Endodermal cell (in vitro differentiated cells): ENCODE measurements around the gene ANKRD27. TPM values are rescaled to one million over a fixed set of nuclear protein-coding genes. Genes with fewer than 3 reads are reported as not detected.
A peak's percentile ranks its signal among the peaks of the same experiment; 100 is the strongest.

Experiments
- DNase-seq: peaks from one replicate; pipeline ENCODE4 v3.0.0-alpha.2; 2017
- H3K27ac ChIP-seq: 2 replicates; pipeline ENCODE4 v1.5.1; 2013; ENCODE audit warnings: mild to moderate bottlenecking, low read depth, low read length, moderate library complexity
- H3K27me3 ChIP-seq: 2 replicates; pipeline ENCODE4 v1.6.1; 2013; ENCODE audit warnings: mild to moderate bottlenecking, low read length, moderate library complexity; ENCODE audit not compliant: insufficient read depth, control insufficient read depth, poor library complexity, severe bottlenecking
- H3K36me3 ChIP-seq: 2 replicates; pipeline ENCODE4 v1.7.0; 2013; ENCODE audit warnings: mild to moderate bottlenecking, low read length, moderate library complexity; ENCODE audit not compliant: control insufficient read depth, insufficient read depth
- H3K4me1 ChIP-seq: one replicate; pipeline ENCODE4 v1.7.0; 2013; ENCODE audit warnings: low read length; ENCODE audit not compliant: control insufficient read depth, insufficient read depth
- H3K4me3 ChIP-seq: 2 replicates; pipeline ENCODE4 v1.5.1; 2013; ENCODE audit warnings: mild to moderate bottlenecking, low read length, moderate library complexity
- H3K9ac ChIP-seq: 2 replicates; pipeline ENCODE4 v1.6.1; 2013; ENCODE audit warnings: mild to moderate bottlenecking, low read length, moderate library complexity; ENCODE audit not compliant: poor library complexity, severe bottlenecking; ENCODE audit errors: extremely low read depth
- H3K9me3 ChIP-seq: 2 replicates; pipeline ENCODE4 v1.6.1; 2013; ENCODE audit warnings: mild to moderate bottlenecking, low read length, moderate library complexity; ENCODE audit not compliant: control insufficient read depth
- H3K27ac Mint-ChIP-seq: 2 replicates; pipeline ENCODE4 v1.8.0; 2020; ENCODE audit warnings: mixed read lengths
- H3K27me3 Mint-ChIP-seq: 2 replicates; pipeline ENCODE4 v1.8.0; 2021; ENCODE audit warnings: mild to moderate bottlenecking, mixed read lengths; ENCODE audit not compliant: insufficient read depth
- H3K36me3 Mint-ChIP-seq: 2 replicates; pipeline ENCODE4 v1.8.0; 2020; ENCODE audit warnings: low read depth, mixed read lengths
- H3K4me1 Mint-ChIP-seq: 2 replicates; pipeline ENCODE4 v1.8.0; 2020; ENCODE audit warnings: mixed read lengths
- H3K4me3 Mint-ChIP-seq: 2 replicates; pipeline ENCODE4 v1.8.0; 2020; ENCODE audit warnings: mild to moderate bottlenecking, moderate library complexity, mixed read lengths
- H3K9me3 Mint-ChIP-seq: 2 replicates; pipeline ENCODE4 v1.8.0; 2020; ENCODE audit warnings: mild to moderate bottlenecking, mixed read lengths
- CTCF ChIP-seq: fragments of 200-600 bp; sonication (generic); conservative IDR thresholded peaks from 2 replicates; pipeline ENCODE4 v1.5.0; 2021; ENCODE audit warnings: antibody characterized with exemption, mild to moderate bottlenecking
- WGBS, 2 experiments: methylation state at CpG; one replicate each; pipeline versions ENCODE4 v1.1.5 to v1.1.7; 2013; ENCODE audit warnings: missing lambda C conversion rate in 2 of 2, mixed read lengths in 1 of 2; ENCODE audit not compliant: insufficient coverage in 1 of 2, insufficient read length in 1 of 2; 5-methylcytosine and 5-hydroxymethylcytosine counted together
- total RNA-seq, 2 donors: library from RNA; stranded (reverse); fragmentation: NEBNext Ultra II Directional in 1 of 2; extraction: Animal tissue kit (Norgen Biotek cat#: 25700) in 1 of 2; gene quantifications; 2 replicates in 1 of 2; 3 replicates in 1 of 2; pipeline ENCODE4 v1.2.1, GENCODE V29; 2021

The ANKRD27 gene
- total RNA-seq, 2 donors from 2014 or later: 35.1 to 35.9 TPM

GRCh38 chr19:32563761-32564160 is 111.2 kb downstream of the ANKRD27 start:
- WGBS, 2 experiments: 83 to 98% methylated on average over 1 to 9 of the region's 9 CpGs

GRCh38 chr19:32558607-32559228 is 116.3 kb downstream of the ANKRD27 start:
- H3K27me3 ChIP-seq: no peaks in the 10 kb centered on the region
- no peaks in the 10 kb centered on the region for H3K4me1 ChIP-seq
- no peak for TF ChIP-seq CTCF
- H3K36me3 ChIP-seq: no peaks in the 10 kb centered on the region
- no peaks in the 10 kb centered on the region for H3K4me1 Mint-ChIP-seq
- WGBS, 2 experiments: 79 to 83% methylated on average over 8 to 10 of the region's 10 CpGs
- H3K27ac ChIP-seq: no peak overlapping the region
- H3K36me3 Mint-ChIP-seq: no peaks in the 10 kb centered on the region
- peak; percentile 63 for DNase-seq
- H3K27me3 Mint-ChIP-seq: no peaks in the 10 kb centered on the region
- H3K9ac ChIP-seq: no peak overlapping the region
- no peak overlapping the region for H3K4me3 Mint-ChIP-seq
- H3K9me3 ChIP-seq: no peaks in the 10 kb centered on the region
- no peaks in the 10 kb centered on the region for H3K9me3 Mint-ChIP-seq
- H3K27ac Mint-ChIP-seq: no peak overlapping the region
- H3K4me3 ChIP-seq: no peak overlapping the region

More at GRCh38 chr19:32563761-32564160, 111.2 kb downstream of the ANKRD27 start:
- H3K36me3 Mint-ChIP-seq: no peaks in the 10 kb centered on the region
- H3K4me1 Mint-ChIP-seq: no peaks in the 10 kb centered on the region
- no peaks in the 10 kb centered on the region for H3K36me3 ChIP-seq
- H3K9ac ChIP-seq: no peak overlapping the region
- H3K4me3 Mint-ChIP-seq: no peak overlapping the region
- H3K27me3 ChIP-seq: no peaks in the 10 kb centered on the region
- no peaks in the 10 kb centered on the region for H3K27me3 Mint-ChIP-seq
- no peak for TF ChIP-seq CTCF
- no peak overlapping the region for H3K27ac Mint-ChIP-seq
- no peaks in the 10 kb centered on the region for H3K4me1 ChIP-seq
- H3K9me3 ChIP-seq: no peaks in the 10 kb centered on the region
- no peak overlapping the region for H3K4me3 ChIP-seq
- no peak overlapping the region for H3K27ac ChIP-seq
- no peaks in the 10 kb centered on the region for H3K9me3 Mint-ChIP-seq
- DNase-seq: no peak

GRCh38 chr19:32555786-32556185 is 119.2 kb downstream of the ANKRD27 start:
- Mint-ChIP-seq H3K36me3 (no peaks in the 10 kb centered on the region), H3K4me3 (no peak overlapping the region), H3K27me3 (no peaks in the 10 kb centered on the region), H3K27ac (no peak overlapping the region), H3K4me1 (no peaks in the 10 kb centered on the region), H3K9me3 (no peaks in the 10 kb centered on the region)
- H3K27me3 ChIP-seq: no peaks in the 10 kb centered on the region
- H3K9ac ChIP-seq: no peak overlapping the region
- H3K4me1 ChIP-seq: no peaks in the 10 kb centered on the region
- no peak for DNase-seq
- H3K9me3 ChIP-seq: no peaks in the 10 kb centered on the region
- 100% methylated on average over 1 of the region's 1 CpG for WGBS, 2 experiments
- no peak overlapping the region for H3K27ac ChIP-seq
- H3K36me3 ChIP-seq: no peaks in the 10 kb centered on the region
- no peak overlapping the region for H3K4me3 ChIP-seq
- TF ChIP-seq CTCF: no peak
